ENCODE results near the gene LRP1. TPM values are rescaled to one million over a fixed set of nuclear protein-coding genes. Genes with fewer than 3 reads are reported as not detected.

Gene LRP1
- total RNA-seq, 1 donor from 2014 or later: 448 TPM

DNA sequence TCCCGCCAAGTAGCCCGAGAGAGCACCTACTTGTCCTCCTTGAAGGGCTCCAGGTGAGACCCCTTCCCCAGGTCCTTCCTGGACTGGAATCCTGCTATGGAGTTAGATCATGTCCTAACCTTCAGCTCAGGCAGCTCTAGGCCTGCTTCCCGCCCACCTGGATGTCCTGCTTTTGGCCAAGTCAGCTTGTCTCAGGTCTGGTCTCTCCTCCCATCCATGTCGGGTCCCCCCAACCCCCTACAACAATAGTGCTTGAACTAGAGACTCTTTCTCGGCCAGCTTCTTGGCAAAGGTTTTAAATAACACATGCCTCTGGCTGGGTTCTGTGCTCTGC, 35.8 kb upstream of the LRP1 start:
- Mint-ChIP-seq H3K4me1 (ENCODE audit: low read depth) (peaks cover 57% of the 10 kb centered on the region), H3K27me3 (ENCODE audit: low read depth) (no peaks in the 10 kb centered on the region)

DNA sequence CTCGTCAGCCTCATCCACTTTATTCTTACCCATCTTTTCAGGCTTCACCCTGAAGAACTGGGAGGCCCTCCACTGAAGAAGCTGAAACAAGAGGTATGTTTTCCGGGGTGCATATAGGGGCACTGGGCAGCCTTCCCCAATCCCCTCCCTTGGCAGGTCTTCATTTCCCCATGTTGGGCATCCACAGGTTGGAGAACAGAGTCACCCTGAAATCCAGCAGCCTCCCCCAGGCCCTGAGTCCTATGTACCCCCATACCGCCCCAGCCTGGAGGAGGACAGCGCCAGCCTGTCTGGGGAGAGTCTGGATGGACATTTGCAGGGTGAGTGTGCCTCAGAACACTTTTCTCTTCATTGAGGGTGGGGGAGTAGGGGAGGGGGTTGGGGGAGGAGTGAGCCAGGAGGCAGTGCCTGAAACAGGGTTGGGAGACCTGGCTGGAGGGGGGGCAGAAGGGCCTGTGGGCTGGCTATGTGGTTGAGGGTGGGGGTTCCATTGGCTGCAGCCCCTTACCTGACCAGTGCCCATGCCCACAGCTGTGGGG, 35.3 kb upstream of the LRP1 start:
- TF ChIP-seq, protein P1, sequence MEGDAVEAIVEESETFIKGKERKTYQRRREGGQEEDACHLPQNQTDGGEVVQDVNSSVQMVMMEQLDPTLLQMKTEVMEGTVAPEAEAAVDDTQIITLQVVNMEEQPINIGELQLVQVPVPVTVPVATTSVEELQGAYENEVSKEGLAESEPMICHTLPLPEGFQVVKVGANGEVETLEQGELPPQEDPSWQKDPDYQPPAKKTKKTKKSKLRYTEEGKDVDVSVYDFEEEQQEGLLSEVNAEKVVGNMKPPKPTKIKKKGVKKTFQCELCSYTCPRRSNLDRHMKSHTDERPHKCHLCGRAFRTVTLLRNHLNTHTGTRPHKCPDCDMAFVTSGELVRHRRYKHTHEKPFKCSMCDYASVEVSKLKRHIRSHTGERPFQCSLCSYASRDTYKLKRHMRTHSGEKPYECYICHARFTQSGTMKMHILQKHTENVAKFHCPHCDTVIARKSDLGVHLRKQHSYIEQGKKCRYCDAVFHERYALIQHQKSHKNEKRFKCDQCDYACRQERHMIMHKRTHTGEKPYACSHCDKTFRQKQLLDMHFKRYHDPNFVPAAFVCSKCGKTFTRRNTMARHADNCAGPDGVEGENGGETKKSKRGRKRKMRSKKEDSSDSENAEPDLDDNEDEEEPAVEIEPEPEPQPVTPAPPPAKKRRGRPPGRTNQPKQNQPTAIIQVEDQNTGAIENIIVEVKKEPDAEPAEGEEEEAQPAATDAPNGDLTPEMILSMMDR (IDR thresholded peaks at IDR 0.05): no peak
- peaks cover 16% of the 10 kb centered on the region for H3K36me3 Mint-ChIP-seq (ENCODE audit: low read depth)
- H3K4me3 Mint-ChIP-seq (ENCODE audit: unreplicated experiment): no peak overlapping the region
- no peaks in the 10 kb centered on the region for H3K27me3 Mint-ChIP-seq (ENCODE audit: low read depth)
- H3K4me1 Mint-ChIP-seq (ENCODE audit: low read depth): peaks cover 55% of the 10 kb centered on the region
- H3K27ac Mint-ChIP-seq (ENCODE audit: unreplicated experiment): peak overlapping the region; percentile 74
- no peaks in the 10 kb centered on the region for H3K9me3 Mint-ChIP-seq (ENCODE audit: low read depth)
- no peak for DNase-seq (ENCODE audit: low spot score)

More for the DNA sequence above, 35.8 kb upstream of the LRP1 start:
- Mint-ChIP-seq H3K4me3 (ENCODE audit: unreplicated experiment) (no peak overlapping the region), H3K27ac (ENCODE audit: unreplicated experiment) (peak overlapping the region; percentile 74), H3K36me3 (ENCODE audit: low read depth) (peaks cover 16% of the 10 kb centered on the region), H3K9me3 (ENCODE audit: low read depth) (no peaks in the 10 kb centered on the region)
- TF ChIP-seq, protein P1 (IDR thresholded peaks at IDR 0.05): no peak
- no peak for DNase-seq (ENCODE audit: low spot score)

DNA sequence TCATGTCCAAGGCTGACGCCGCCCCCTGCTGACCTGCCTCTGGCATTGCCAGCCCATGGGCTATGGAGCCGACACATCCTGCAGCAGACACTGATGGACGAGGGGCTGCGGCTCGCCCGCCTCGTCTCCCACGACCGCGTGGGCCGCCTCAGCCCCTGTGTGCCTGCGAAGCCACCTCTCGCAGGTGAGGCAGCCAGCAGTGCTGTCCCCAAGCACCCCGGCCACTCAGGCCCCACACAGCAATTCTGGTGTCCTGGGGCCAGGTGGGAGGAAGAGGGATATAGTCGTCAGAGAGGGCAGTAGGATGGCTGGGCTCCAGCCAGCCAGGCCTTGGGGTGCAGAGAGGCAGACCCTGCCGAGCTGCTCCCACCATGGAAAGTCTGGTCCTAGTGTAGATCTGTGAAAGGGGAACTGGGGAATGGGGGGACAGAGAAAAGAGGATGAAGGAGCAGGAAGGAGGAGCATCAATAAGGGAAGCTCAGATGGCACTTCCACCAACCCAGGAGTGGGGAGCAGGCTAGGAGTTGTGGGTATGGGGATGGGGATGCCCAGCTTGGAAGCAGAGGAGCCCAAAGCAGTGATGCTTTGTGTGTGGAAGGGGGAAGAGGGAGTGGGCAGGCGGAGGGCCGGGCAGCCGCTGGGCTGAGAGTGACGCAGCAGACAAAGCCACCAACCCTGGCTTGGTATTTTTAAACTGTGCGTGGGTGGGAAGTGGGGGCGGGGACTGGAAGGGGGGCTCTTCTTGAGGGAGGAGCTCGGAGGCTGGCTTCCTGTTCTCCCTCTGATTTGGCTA, 34.7 kb upstream of the LRP1 start:
- Mint-ChIP-seq H3K4me3 (ENCODE audit: unreplicated experiment) (peak overlapping the region; percentile 42), H3K4me1 (ENCODE audit: low read depth) (peaks cover 51% of the 10 kb centered on the region), H3K36me3 (ENCODE audit: low read depth) (peaks cover 16% of the 10 kb centered on the region), H3K27ac (ENCODE audit: unreplicated experiment) (peak overlapping the region; percentile 93), H3K9me3 (ENCODE audit: low read depth) (no peaks in the 10 kb centered on the region), H3K27me3 (ENCODE audit: low read depth) (no peaks in the 10 kb centered on the region)
- TF ChIP-seq, protein P1 (IDR thresholded peaks at IDR 0.05): peak; percentile 79
- DNase-seq (ENCODE audit: low spot score): no peak

DNA sequence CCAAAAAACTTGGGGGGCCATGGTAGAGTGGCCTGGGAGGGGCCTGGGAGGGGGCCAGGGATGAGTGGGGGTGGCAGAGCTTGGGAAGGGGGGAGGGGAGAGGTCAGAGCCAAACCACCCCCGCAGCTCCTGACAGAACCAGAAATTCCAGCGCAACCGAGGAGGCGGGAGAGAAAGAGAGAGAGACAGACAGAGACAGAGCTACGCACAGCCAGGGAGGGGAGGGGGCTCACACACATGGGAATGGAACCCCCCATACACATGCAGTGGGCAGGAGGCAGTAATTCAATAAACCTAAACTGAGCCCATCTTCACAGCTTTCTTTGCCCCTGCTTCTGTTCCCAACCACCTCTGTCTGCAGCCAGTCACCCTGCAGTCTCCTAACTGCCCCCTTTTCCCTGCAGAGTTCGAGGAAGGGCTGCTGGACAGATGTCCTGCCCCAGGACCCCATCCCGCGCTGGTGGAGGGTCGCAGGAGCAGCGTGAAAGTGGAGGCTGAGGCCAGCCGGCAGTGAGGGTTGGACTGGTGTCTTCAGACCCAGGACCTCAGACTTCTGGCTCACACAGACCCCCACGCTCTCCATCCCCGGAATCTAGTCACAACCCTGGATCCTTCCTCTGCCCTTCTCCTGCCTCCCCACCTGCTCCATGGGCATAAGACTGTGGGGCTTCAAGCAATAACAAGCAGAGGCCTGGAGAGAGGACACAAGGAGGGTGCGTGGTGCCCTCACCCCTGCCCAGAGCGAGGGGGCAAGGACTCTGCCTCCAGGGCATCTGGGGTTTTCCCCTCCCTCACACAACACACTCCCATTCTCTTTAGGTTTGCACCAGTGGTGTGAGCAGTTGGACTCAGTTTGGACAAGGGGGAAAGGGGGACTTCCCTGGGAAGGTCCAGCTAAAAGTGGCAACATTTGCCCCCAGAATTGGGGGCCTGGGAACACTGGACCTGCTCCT, 33.8 kb upstream of the LRP1 start:
- Mint-ChIP-seq H3K27ac (ENCODE audit: unreplicated experiment) (peak overlapping the region; percentile 93), H3K4me3 (ENCODE audit: unreplicated experiment) (no peak overlapping the region), H3K27me3 (ENCODE audit: low read depth) (no peaks in the 10 kb centered on the region), H3K36me3 (ENCODE audit: low read depth) (peaks cover 17% of the 10 kb centered on the region), H3K9me3 (ENCODE audit: low read depth) (no peaks in the 10 kb centered on the region), H3K4me1 (ENCODE audit: low read depth) (peaks cover 51% of the 10 kb centered on the region)
- DNase-seq (ENCODE audit: low spot score): no peak
- TF ChIP-seq, protein P1 (IDR thresholded peaks at IDR 0.05): no peak

DNA sequence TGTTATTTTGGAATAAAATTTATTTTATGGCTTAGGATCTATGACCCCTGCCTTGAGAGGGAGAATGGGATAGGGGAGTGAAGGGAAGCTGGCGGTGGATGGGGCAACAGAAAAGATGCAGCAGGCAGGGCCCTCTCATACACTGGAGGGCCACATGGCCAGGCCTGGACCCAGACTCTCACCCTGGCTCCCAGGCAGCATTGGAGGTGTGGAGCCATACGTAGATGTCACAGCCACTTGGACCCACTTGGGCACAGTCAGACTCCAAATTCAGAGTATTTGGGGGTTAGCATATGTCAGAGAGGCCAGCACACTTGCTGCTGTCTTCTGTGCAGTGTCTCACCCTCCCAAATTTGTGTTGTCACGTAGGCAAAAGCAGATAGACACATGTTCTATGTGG, 32.8 kb upstream of the LRP1 start:
- Mint-ChIP-seq H3K4me1 (ENCODE audit: low read depth) (peaks cover 45% of the 10 kb centered on the region), H3K27me3 (ENCODE audit: low read depth) (no peaks in the 10 kb centered on the region), H3K27ac (ENCODE audit: unreplicated experiment) (peak overlapping the region; percentile 57), H3K9me3 (ENCODE audit: low read depth) (no peaks in the 10 kb centered on the region), H3K4me3 (ENCODE audit: unreplicated experiment) (no peak overlapping the region), H3K36me3 (ENCODE audit: low read depth) (peaks cover 19% of the 10 kb centered on the region)
- TF ChIP-seq, protein P1 (IDR thresholded peaks at IDR 0.05): no peak
- no peak for DNase-seq (ENCODE audit: low spot score)

All from chondrocyte (in vitro differentiated cells).